Liver (tissue), 9 donors: Measurements from ENCODE around the gene PSMA1. TPM values are rescaled to one million over a fixed set of nuclear protein-coding genes. Genes with fewer than 3 reads are reported as not detected.

Source experiments
- DNase-seq: peaks from one replicate; pipeline ENCODE4 v3.0.0-alpha.2; 2017; ENCODE audit warnings: low spot score
- H3K27ac ChIP-seq, 2 donors: one replicate each; pipeline ENCODE4 v1.7.0; 2013; ENCODE audit warnings: inconsistent platforms in 2 of 2, low read length in 2 of 2, control low read depth in 1 of 2, low read depth in 1 of 2, mild to moderate bottlenecking in 1 of 2
- H3K27me3 ChIP-seq, 4 donors: one replicate each; pipeline versions ENCODE4 v1.6.1 to v1.7.0; 2013; ENCODE audit warnings: low read length in 3 of 4, inconsistent platforms in 1 of 4, mild to moderate bottlenecking in 1 of 4, moderate library complexity in 1 of 4; ENCODE audit not compliant: control insufficient read depth in 4 of 4, insufficient read depth in 4 of 4
- H3K36me3 ChIP-seq, 4 donors: one replicate each; pipeline versions ENCODE4 v1.6.1 to v1.7.0; 2013; ENCODE audit warnings: low read length in 3 of 4, mild to moderate bottlenecking in 3 of 4, low read depth in 1 of 4, moderate library complexity in 1 of 4; ENCODE audit not compliant: control insufficient read depth in 4 of 4, insufficient read depth in 3 of 4
- H3K4me1 ChIP-seq, 4 donors: one replicate each; pipeline versions ENCODE4 v1.6.1 to v1.7.0; 2013; ENCODE audit warnings: low read length in 3 of 4, mild to moderate bottlenecking in 3 of 4, moderate library complexity in 1 of 4; ENCODE audit not compliant: control insufficient read depth in 4 of 4, insufficient read depth in 4 of 4
- H3K4me3 ChIP-seq, 3 donors: one replicate each; pipeline versions ENCODE4 v1.6.1 to v1.7.0; 2013; ENCODE audit warnings: low read length in 3 of 3, control low read depth in 1 of 3, low read depth in 1 of 3, mild to moderate bottlenecking in 1 of 3
- H3K9ac ChIP-seq, 2 donors: one replicate each; pipeline ENCODE4 v1.7.0; 2013; ENCODE audit warnings: low read length in 2 of 2, mild to moderate bottlenecking in 2 of 2, moderate library complexity in 2 of 2, control low read depth in 1 of 2, low read depth in 1 of 2
- H3K9me3 ChIP-seq, 4 donors: one replicate each; pipeline versions ENCODE4 v1.6.1 to v1.7.0; 2013; ENCODE audit warnings: low read length in 3 of 4; ENCODE audit not compliant: control insufficient read depth in 4 of 4
- ATF3 ChIP-seq: IDR thresholded peaks from 2 replicates; pipeline ENCODE4 v1.6.1; 2016; ENCODE audit warnings: antibody characterized with exemption
- CTCF ChIP-seq: fragments of 150-350 bp; IDR thresholded peaks from 2 replicates; pipeline ENCODE4 v1.5.1; 2017; ENCODE audit warnings: improper control_type of control experiment, low read depth, low read length; ENCODE audit not compliant: missing input control
- FOXA1 ChIP-seq: IDR thresholded peaks from 2 replicates; pipeline ENCODE4 v1.6.1; 2016; ENCODE audit warnings: antibody characterized with exemption
- FOXA2 ChIP-seq: IDR thresholded peaks from 2 replicates; pipeline ENCODE4 v1.6.1; 2016; ENCODE audit warnings: antibody characterized with exemption
- GABPA ChIP-seq, 2 donors: IDR thresholded peaks in 1 of 2; conservative IDR thresholded peaks in 1 of 2; 2 replicates each; pipeline ENCODE4 v1.6.1; 2016; ENCODE audit warnings: antibody characterized with exemption in 2 of 2, mild to moderate bottlenecking in 1 of 2, moderate library complexity in 1 of 2
- HNF4A ChIP-seq, 2 donors: conservative IDR thresholded peaks; 2 replicates each; pipeline ENCODE4 v1.6.1; 2016; ENCODE audit warnings: antibody characterized with exemption in 2 of 2, mild to moderate bottlenecking in 2 of 2
- HNF4G ChIP-seq: IDR thresholded peaks from 2 replicates; pipeline ENCODE4 v1.6.1; 2016; ENCODE audit warnings: antibody characterized with exemption
- JUND ChIP-seq, 2 donors: IDR thresholded peaks; 2 replicates each; pipeline ENCODE4 v1.6.1; 2016; ENCODE audit warnings: antibody characterized with exemption in 2 of 2
- NR2F2 ChIP-seq: IDR thresholded peaks from 2 replicates; pipeline ENCODE4 v1.6.1; 2016; ENCODE audit warnings: antibody characterized with exemption
- RAD21 ChIP-seq, 2 donors: IDR thresholded peaks; 2 replicates each; pipeline ENCODE4 v1.6.1; 2016; ENCODE audit warnings: antibody characterized with exemption in 2 of 2, mild to moderate bottlenecking in 2 of 2
- REST ChIP-seq: IDR thresholded peaks from 2 replicates; pipeline ENCODE4 v1.6.1; 2016; ENCODE audit warnings: antibody characterized with exemption, mild to moderate bottlenecking
- RXRA ChIP-seq, 2 donors: IDR thresholded peaks; 2 replicates each; pipeline ENCODE4 v1.6.1; 2017 to 2018; ENCODE audit warnings: antibody characterized with exemption in 2 of 2, mild to moderate bottlenecking in 1 of 2
- SP1 ChIP-seq: IDR thresholded peaks from 2 replicates; pipeline ENCODE4 v1.6.1; 2018; ENCODE audit warnings: antibody characterized with exemption, mild to moderate bottlenecking
- TAF1 ChIP-seq: conservative IDR thresholded peaks from 2 replicates; pipeline ENCODE4 v1.6.1; 2016; ENCODE audit warnings: antibody characterized with exemption, mild to moderate bottlenecking
- YY1 ChIP-seq: IDR thresholded peaks from 2 replicates; pipeline ENCODE4 v1.6.1; 2016; ENCODE audit warnings: antibody characterized with exemption, mild to moderate bottlenecking
- ZBTB33 ChIP-seq: IDR thresholded peaks from 2 replicates; pipeline ENCODE4 v1.6.1; 2016; ENCODE audit warnings: antibody characterized with exemption
- WGBS: extraction: QIAGEN DNeasy Blood & Tissue Kit; methylation state at CpG from one replicate; pipeline ENCODE4 v1.1.7; 2013; 5-methylcytosine and 5-hydroxymethylcytosine counted together
- polyA plus RNA-seq, 2 donors: library from polyadenylated mRNA; stranded (reverse) in 1 of 2; unstranded in 1 of 2; fragments of 200-250 nt in 1 of 2; fragments of >200 nt in 1 of 2; fragmentation: Nextera tagmentation in 1 of 2; extraction: Ambion mirVana in 1 of 2; gene quantifications; one replicate each; pipeline versions ENCODE4 v1.2.1 to v1.2.3, GENCODE V29; 2013 to 2015
- total RNA-seq, 2 donors: library from RNA; depleted of rRNA; stranded (reverse); fragments of >200 nt; gene quantifications; one replicate each; pipeline ENCODE4 v1.2.3, GENCODE V29; 2014
- donor health status: healthy.
- donor health status: healthy.
- donor health status: healthy.
- donor health status: healthy.
- donor health status: healthy.

PSMA1 gene
- total and polyA plus RNA-seq, 4 donors = 76.5 to 191 (median 84.7) TPM

- Histone ChIP-seq H3K4me1 (peaks cover 6 to 16% (median 10%) of the 10 kb centered on the region in 4 donors), H3K9me3 (no peaks in the 10 kb centered on the region), H3K27me3 (no peaks in the 10 kb centered on the region), H3K4me3 (no peak overlapping the region), H3K36me3 (no peaks in the 10 kb centered on the region), H3K27ac (peak overlapping the region; percentile 49 to 50), H3K9ac (no peak overlapping the region)
- WGBS = 84% methylated on average over 3 of the region's 3 CpGs
- no peak for DNase-seq
- TF ChIP-seq JUND (IDR thresholded peaks at IDR 0.05) (no peak), NR2F2 (no peak), FOXA1 (no peak), RAD21 (IDR thresholded peaks at IDR 0.05) (no peak), REST (no peak), TAF1 (no peak), RXRA (IDR thresholded peaks at IDR 0.05) (no peak)
Observed at GRCh38 chr11:14567064-14567651, 47.0 kb upstream of the PSMA1 start.

- TF ChIP-seq SP1 = peak; percentile 47
- no peak for TF ChIP-seq FOXA1
- TF ChIP-seq HNF4A (conservative IDR thresholded peaks at IDR 0.05) = peak; percentile 34 to 65
- peak; percentile 12 to 38 for TF ChIP-seq RAD21 (IDR thresholded peaks at IDR 0.05)
- TF ChIP-seq YY1 = peak; percentile 72
- peak; percentile 40 for TF ChIP-seq FOXA2
- no peak for DNase-seq
- no peaks in the 10 kb centered on the region for H3K36me3 ChIP-seq
- WGBS = 45% methylated on average over 3 of the region's 3 CpGs
- H3K27ac ChIP-seq = peak overlapping the region; percentile 49 to 53
- no peak overlapping the region for H3K4me3 ChIP-seq
- H3K9ac ChIP-seq = no peak overlapping the region
- H3K4me1 ChIP-seq = peaks cover 6 to 16% (median 10%) of the 10 kb centered on the region in 4 donors
- H3K27me3 ChIP-seq = no peaks in the 10 kb centered on the region
- H3K9me3 ChIP-seq = no peaks in the 10 kb centered on the region
Observed at GRCh38 chr11:14566331-14567063, 46.3 kb upstream of the PSMA1 start.

- Histone ChIP-seq H3K9me3 (no peaks in the 10 kb centered on the region), H3K36me3 (no peaks in the 10 kb centered on the region), H3K27me3 (no peaks in the 10 kb centered on the region), H3K27ac (peak overlapping the region in 1 of 2 donors; percentile 49), H3K4me1 (peaks cover 6 to 16% (median 10%) of the 10 kb centered on the region in 4 donors), H3K4me3 (no peak overlapping the region), H3K9ac (no peak overlapping the region)
- TF ChIP-seq SP1 (no peak), HNF4A (conservative IDR thresholded peaks at IDR 0.05) (no peak), YY1 (no peak), GABPA (IDR thresholded peaks at IDR 0.05 in 1 of 2, conservative IDR thresholded peaks at IDR 0.05 in 1 of 2) (no peak), JUND (IDR thresholded peaks at IDR 0.05) (no peak), ZBTB33 (no peak), TAF1 (no peak), NR2F2 (no peak), HNF4G (no peak), ATF3 (no peak), CTCF (no peak), FOXA2 (no peak)
- no peak for DNase-seq
- WGBS = 95% methylated on average over 2 of the region's 2 CpGs
Observed at GRCh38 chr11:14565845-14566244, 45.7 kb upstream of the PSMA1 start.
